Stimulated activated naive CD4-positive, alpha-beta T cell (primary cell): Measurements from ENCODE around the gene PTPN1.

Experiments used
- DNase-seq, 6 experiments: peaks; one replicate each; lab custom pipeline; 2025; lab: John Stamatoyannopoulos, UW

PTPN1 gene

GRCh38 chr20:50577175-50578018 lies 67.2 kb downstream of the PTPN1 start:
- no peak for DNase-seq

DNA sequence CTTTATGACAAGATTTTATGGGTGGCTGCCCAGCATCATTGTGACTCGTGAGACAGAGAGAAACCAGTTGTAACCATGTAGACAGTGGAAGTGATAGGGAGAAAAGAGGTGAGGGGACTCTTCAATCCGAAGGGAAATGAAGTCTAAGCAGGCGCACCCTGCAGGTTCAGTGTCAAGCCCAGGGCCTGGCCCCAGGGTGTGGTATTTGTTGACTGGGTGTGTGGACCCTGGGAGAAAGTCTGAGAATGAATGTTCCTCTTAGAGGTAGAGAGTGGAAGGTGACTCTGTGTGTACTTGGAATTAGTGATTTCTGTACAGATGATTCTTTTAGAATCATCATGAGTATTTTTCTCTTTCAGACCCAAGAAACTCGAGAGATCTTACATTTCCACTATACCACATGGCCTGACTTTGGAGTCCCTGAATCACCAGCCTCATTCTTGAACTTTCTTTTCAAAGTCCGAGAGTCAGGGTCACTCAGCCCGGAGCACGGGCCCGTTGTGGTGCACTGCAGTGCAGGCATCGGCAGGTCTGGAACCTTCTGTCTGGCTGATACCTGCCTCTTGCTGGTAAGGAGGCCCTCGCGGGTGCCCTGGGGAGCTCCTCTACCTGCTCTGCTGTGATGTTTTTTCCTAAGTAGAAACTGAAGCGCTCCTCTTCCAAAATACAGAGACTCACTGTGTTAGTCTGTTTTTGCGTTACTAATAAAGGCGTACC lies 68.0 kb downstream of the PTPN1 start:
- DNase-seq, result no peak

GRCh38 chr20:50578778-50579165 lies 68.6 kb downstream of the PTPN1 start:
- no peak for DNase-seq

DNA sequence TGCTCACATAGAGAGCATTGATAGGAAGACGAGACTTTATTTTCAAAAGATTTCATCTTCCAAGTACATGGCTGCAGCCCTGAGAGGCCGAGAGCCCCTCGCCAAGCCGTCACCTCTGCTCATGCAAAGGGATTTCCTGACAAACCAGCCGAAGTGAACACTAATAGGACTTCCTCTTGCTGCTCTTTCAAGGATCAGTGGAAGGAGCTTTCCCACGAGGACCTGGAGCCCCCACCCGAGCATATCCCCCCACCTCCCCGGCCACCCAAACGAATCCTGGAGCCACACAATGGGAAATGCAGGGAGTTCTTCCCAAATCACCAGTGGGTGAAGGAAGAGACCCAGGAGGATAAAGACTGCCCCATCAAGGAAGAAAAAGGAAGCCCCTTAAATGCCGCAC lies 69.3 kb downstream of the PTPN1 start:
- DNase-seq, result no peak

DNA sequence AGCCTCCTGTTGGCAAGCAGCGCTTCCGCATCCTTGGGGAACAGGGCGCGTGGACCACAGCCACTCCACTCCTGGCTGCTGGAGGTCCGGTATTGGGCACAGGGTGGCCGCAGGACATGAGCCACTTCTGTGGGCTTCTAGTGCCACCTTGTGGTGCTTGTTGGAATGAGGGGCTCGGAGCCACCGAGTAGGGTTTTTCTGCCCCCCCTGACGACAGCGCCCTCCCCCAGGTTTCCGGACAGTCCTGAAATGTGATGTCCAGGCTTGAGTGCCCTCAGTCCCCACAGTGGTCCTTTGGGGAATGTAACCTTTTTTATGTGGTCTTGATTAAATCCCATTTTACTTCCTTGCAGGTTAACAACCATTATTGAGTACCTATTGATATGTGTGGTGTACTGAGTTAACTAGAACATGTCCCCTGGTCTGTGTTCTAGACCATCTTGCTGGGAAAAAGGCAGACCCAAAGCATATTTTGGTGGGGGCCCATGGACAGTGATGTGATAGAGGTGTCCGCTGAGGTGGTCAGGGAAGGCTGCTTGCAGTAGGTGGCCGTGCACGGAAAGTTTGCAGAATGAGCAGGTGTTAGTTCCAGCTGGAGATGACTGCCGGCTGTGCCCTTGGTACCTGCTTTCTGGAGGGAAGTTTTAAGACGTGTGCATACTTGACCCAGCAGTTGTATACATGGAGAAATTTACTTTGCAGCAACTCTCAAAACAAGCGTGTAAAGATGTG lies 70.0 kb downstream of the PTPN1 start:
- peak in 5 of 6 experiments; percentile 24 to 43 (median 38) for DNase-seq

DNA sequence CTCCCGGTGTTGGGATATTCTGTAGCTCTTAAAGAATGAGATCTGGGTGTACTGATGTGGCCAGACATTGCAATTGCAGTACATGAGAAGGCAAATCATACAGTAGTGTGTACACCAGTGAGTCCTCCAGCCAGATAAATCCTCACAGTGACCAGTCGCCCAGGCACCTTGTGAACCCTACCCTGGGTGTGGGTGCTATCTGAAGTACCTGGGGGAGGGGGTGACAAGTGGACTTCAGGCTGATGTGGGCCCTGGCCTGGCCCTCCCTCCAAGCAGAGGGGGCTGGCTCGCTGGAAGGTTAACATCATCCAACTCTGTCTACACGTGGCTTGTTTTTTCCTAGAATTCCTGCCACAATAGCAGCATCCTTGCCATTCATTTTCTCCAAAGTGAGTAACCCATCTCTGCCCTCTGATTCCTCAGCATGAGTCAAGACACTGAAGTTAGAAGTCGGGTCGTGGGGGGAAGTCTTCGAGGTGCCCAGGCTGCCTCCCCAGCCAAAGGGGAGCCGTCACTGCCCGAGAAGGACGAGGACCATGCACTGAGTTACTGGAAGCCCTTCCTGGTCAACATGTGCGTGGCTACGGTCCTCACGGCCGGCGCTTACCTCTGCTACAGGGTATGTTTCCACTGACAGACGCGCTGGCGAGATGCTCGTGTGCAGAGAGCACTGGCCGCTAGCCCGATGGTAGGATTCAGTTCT lies 70.8 kb downstream of the PTPN1 start:
- DNase-seq, result no peak

- DNase-seq, result no peak
These were observed 71.9 kb downstream of the PTPN1 start for GRCh38 chr20:50582092-50582491.

DNA sequence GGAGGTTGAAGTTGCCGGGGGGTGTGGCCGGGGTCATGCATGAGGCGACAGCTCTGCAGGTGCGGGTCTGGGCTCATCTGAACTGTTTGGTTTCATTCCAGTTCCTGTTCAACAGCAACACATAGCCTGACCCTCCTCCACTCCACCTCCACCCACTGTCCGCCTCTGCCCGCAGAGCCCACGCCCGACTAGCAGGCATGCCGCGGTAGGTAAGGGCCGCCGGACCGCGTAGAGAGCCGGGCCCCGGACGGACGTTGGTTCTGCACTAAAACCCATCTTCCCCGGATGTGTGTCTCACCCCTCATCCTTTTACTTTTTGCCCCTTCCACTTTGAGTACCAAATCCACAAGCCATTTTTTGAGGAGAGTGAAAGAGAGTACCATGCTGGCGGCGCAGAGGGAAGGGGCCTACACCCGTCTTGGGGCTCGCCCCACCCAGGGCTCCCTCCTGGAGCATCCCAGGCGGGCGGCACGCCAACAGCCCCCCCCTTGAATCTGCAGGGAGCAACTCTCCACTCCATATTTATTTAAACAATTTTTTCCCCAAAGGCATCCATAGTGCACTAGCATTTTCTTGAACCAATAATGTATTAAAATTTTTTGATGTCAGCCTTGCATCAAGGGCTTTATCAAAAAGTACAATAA lies 72.5 kb downstream of the PTPN1 start:
- DNase-seq, result no peak

- no peak for DNase-seq
These were observed 73.4 kb downstream of the PTPN1 start for GRCh38 chr20:50583442-50584150.

DNA sequence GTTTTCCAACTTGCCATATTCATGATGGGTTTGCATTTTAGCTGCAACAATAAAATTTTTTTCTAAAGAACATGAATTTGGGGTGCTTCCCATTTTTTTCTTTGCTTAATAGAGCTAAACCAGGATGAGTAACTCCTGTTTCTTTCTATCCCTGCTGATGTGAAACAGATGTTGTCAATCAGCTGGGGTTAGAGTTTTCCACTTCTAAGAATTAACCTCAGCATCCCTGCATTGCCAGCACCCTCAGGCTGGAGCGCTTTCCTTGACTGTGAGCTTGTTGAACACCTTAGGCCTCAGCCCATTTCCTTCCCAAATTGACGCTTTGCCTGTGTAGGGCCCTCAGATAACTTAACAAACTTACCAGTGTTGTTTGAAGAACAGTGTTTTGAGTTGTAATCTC lies 74.5 kb downstream of the PTPN1 start:
- no peak for DNase-seq

- DNase-seq, result no peak
These were observed 75.0 kb downstream of the PTPN1 start for GRCh38 chr20:50585214-50585613.

GRCh38 chr20:50585678-50586077 lies 75.5 kb downstream of the PTPN1 start:
- DNase-seq, result no peak

DNA sequence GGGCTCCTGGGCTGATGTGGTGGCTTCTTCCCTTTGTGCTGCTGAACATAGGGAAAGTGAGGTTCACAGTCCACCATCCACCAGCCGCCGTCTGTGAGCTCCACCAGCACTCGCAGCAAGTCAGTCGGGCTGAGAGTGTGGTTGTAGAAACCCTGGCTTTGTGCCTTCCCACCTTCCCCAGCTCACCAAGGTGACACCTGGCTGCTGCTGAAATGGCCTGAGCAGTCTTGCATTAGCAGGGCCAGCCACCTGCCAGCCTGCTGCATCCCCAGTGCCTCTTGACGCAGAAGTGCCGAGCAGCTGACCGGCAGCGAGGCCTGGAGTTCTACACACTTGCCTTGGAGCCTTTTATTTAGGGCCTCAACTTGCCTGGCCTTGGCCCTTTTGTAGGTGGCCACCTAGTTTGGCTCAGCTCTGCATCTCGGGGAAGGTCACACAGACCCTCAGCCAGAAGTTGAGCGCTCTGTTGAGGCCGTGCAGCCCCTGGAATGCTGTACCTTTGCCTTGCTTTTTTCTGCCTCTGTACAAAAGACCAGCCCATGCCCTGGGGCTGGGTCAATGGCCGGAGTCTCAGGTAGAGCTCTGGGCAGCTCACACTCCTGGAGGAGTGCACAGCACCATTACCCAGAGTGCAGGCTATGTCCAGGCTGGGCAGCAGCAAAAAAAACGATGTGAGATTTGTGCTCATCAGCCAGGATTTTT lies 76.5 kb downstream of the PTPN1 start:
- DNase-seq, result no peak

- no peak for DNase-seq
These were observed 77.2 kb downstream of the PTPN1 start for GRCh38 chr20:50587291-50587961.

GRCh38 chr20:50588034-50588736 lies 78.0 kb downstream of the PTPN1 start:
- DNase-seq, result peak; percentile 16 to 75 (median 55)

- no peak for DNase-seq
These were observed 79.6 kb downstream of the PTPN1 start for GRCh38 chr20:50589548-50590347.

DNA sequence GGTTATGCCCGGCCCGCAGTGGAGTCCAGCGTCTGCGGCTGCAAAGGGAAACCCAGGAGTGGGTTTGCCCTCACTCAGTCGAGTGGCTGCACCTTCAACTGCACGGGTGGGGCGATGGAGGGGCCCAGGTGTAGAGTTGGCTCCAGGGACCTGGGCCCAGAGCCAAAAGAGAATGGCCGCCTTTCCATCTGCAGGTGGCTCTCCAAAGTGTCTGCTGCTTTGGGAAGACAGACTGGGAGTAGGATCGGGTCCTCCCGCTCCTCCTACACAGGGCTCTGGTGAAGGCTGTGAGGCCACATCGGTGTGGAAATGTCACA lies 80.1 kb downstream of the PTPN1 start:
- no peak for DNase-seq

DNA sequence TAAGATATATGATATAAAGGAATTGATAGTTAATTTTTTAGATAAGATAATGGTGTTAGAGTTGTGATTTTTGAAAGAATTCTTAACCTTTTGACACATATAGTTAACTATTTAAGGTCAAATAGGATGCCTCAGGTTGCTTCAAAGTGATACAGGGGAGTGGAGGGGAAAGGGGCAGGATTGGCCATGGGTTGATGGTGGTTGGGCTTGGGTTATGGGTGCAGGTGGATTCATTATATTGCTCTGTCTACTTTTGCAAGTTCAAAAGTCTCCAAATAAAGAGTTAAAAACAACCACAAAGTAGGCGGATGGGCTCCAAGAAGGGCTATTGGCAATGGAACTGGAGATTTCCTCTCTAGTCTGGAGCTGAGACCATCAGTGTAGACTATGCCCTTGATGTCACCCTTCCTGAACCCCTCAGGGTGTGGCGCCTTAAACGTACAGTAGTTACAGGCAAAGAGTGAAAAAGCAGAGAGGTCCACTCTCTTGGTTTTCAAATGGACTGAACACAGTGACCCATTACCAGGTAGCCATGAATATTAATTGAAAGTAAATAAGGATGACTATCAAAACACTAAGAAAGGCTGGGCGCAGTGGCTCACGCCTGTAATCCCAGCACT lies 81.2 kb downstream of the PTPN1 start:
- no peak for DNase-seq
